Endothelial cell of umbilical vein (primary cell): ENCODE results near the gene CTSD. TPM values are rescaled to one million over a fixed set of nuclear protein-coding genes. Genes with fewer than 3 reads are reported as not detected.

ENCODE experiments used
- BruUV-seq: library from RNA; stranded (reverse); fragments of 400-500 nt; replicated peaks from 2 replicates; lab custom pipeline; 2021; lab: Mats Ljungman, UMichigan
- CTCF ChIA-PET: fragments of 300-600, 350-600 bp; sonication (Branson Sonifier 250); formaldehyde crosslinking; loops from one replicate; lab custom pipeline; 2021; ENCODE audit warnings: antibody characterized with exemption, inconsistent platforms; lab: Charles Lee
- POLR2A ChIA-PET: fragments of 300-600, 350-600 bp; sonication (Branson Sonifier 250); formaldehyde crosslinking; loops from one replicate; lab custom pipeline; 2021; ENCODE audit warnings: antibody characterized with exemption, inconsistent platforms; lab: Charles Lee
- DNase-seq: peaks from one replicate; pipeline ENCODE4 v3.0.0-alpha.2; 2011; ENCODE audit warnings: low read depth, low spot score
- FAIRE-seq: peaks from 2 replicates; lab custom pipeline; 2011; peaks lifted over from hg19 to GRCh38; lab: Jason Lieb, UNC
- H2AFZ ChIP-seq: 2 replicates; pipeline ENCODE4 v1.6.0; 2012; ENCODE audit warnings: low read depth, low read length, control low read depth, inconsistent platforms
- H3K27ac ChIP-seq: 2 replicates; pipeline ENCODE4 v1.5.1; 2011; ENCODE audit warnings: low read depth, mild to moderate bottlenecking, control low read depth, low read length, moderate library complexity; ENCODE audit not compliant: insufficient read depth
- H3K27me3 ChIP-seq, 2 experiments: 2 replicates each; pipeline versions ENCODE4 v1.6.0 to v1.6.1; 2011; ENCODE audit warnings: low read length in 2 of 2, mixed read lengths in 1 of 2; ENCODE audit not compliant: control insufficient read depth in 2 of 2, insufficient read depth in 2 of 2
- H3K36me3 ChIP-seq, 2 experiments: 2 replicates in 1 of 2; 3 replicates in 1 of 2; pipeline ENCODE4 v1.5.1; 2011; ENCODE audit warnings: low read length in 2 of 2, mild to moderate bottlenecking in 1 of 2, moderate library complexity in 1 of 2; ENCODE audit not compliant: control insufficient read depth in 2 of 2, insufficient read depth in 2 of 2; ENCODE audit errors: extremely low read depth in 1 of 2
- H3K4me1 ChIP-seq: 3 replicates; pipeline ENCODE4 v1.5.1; 2011; ENCODE audit warnings: mild to moderate bottlenecking, low read length; ENCODE audit not compliant: control insufficient read depth, insufficient read depth; ENCODE audit errors: extremely low read depth
- H3K4me2 ChIP-seq: 2 replicates; pipeline ENCODE4 v1.6.1; 2011; ENCODE audit warnings: low read length, control low read depth, mixed read lengths; ENCODE audit not compliant: insufficient read depth
- H3K4me3 ChIP-seq, 3 experiments: fragments of 200-600 bp in 1 of 3; sonication (generic), shearing (Covaris generic) in 1 of 3; replicated peaks in 1 of 3; 2 replicates each; pipeline ENCODE4 v1.5.1; 2011 to 2016; ENCODE audit warnings: control low read depth in 3 of 3, low read length in 3 of 3, mild to moderate bottlenecking in 2 of 3, inconsistent platforms in 1 of 3, low read depth in 1 of 3, moderate library complexity in 1 of 3; ENCODE audit not compliant: insufficient read depth in 1 of 3
- H3K79me2 ChIP-seq: 2 replicates; pipeline ENCODE4 v1.6.0; 2012; ENCODE audit warnings: low read length, inconsistent platforms; ENCODE audit not compliant: control insufficient read depth, insufficient read depth
- H3K9ac ChIP-seq: replicated peaks from 2 replicates; pipeline ENCODE3; 2011; ENCODE audit warnings: low read length, control low read depth; ENCODE audit not compliant: insufficient read depth; ENCODE audit errors: extremely low read depth
- H3K9me1 ChIP-seq: replicated peaks from 3 replicates; pipeline ENCODE4 v1.6.0; 2011; ENCODE audit warnings: mild to moderate bottlenecking, low read length; ENCODE audit not compliant: control insufficient read depth, insufficient read depth; ENCODE audit errors: extremely low read depth
- H3K9me3 ChIP-seq: replicated peaks from 2 replicates; pipeline ENCODE4 v1.5.1; 2012; ENCODE audit warnings: low read length, inconsistent platforms; ENCODE audit not compliant: control insufficient read depth, insufficient read depth
- H4K20me1 ChIP-seq: replicated peaks from 2 replicates; pipeline ENCODE3; 2011; ENCODE audit warnings: mild to moderate bottlenecking, low read length; ENCODE audit not compliant: control insufficient read depth, insufficient read depth; ENCODE audit errors: extremely low read depth
- EZH2 ChIP-seq: IDR thresholded peaks from 2 replicates; pipeline ENCODE4 v1.6.1; 2012; ENCODE audit warnings: borderline replicate concordance, low read depth, mild to moderate bottlenecking, moderate library complexity, low read length, inconsistent platforms; ENCODE audit not compliant: severe bottlenecking
- FOS ChIP-seq: IDR thresholded peaks from 2 replicates; pipeline ENCODE4 v1.6.1; 2011; ENCODE audit warnings: mild to moderate bottlenecking, low read length, moderate library complexity, borderline replicate concordance; ENCODE audit not compliant: insufficient read depth
- GATA2 ChIP-seq: IDR thresholded peaks from 2 replicates; pipeline ENCODE4 v1.7.0; 2011; ENCODE audit warnings: low read depth, mild to moderate bottlenecking, moderate library complexity, mixed read lengths, low read length; ENCODE audit not compliant: insufficient read length, insufficient read depth
- JUN ChIP-seq: IDR thresholded peaks from 2 replicates; pipeline ENCODE4 v1.6.1; 2011; ENCODE audit warnings: borderline replicate concordance, low read depth; ENCODE audit not compliant: insufficient read length, insufficient read depth
- MYC ChIP-seq: IDR thresholded peaks from one replicate; pipeline ENCODE4 v1.6.1; 2011; ENCODE audit warnings: mild to moderate bottlenecking, low read depth, low read length
- POLR2A ChIP-seq: IDR thresholded peaks from 2 replicates; pipeline ENCODE4 v1.6.1; 2012; ENCODE audit warnings: low read depth, mild to moderate bottlenecking, control low read depth, low read length
- POLR2AphosphoS5 ChIP-seq: IDR thresholded peaks from 2 replicates; pipeline ENCODE4 v1.6.1; 2012; ENCODE audit warnings: low read depth, mild to moderate bottlenecking, control low read depth, low read length, moderate library complexity; ENCODE audit not compliant: insufficient read depth
- dilution Hi-C: fragments of 300-500 bp; cut with MboI; formaldehyde crosslinking; loops from one replicate; pipeline ENCODE4 v1.15.0; 2019; ENCODE audit warnings: low sequenced_read_pairs; ENCODE audit not compliant: extremely low pct_ligation_motif_present
- intact Hi-C: fragments of 100-400 bp; cut with micrococcal nuclease; formaldehyde crosslinking; loops from one replicate; pipeline ENCODE4 v1.10.0; 2022
- polyA plus RNA-seq, 4 experiments: library from polyadenylated mRNA; depleted of rRNA in 3 of 4; stranded (reverse) in 3 of 4; unstranded in 1 of 4; fragments of >200 nt; gene quantifications; 2 replicates each; pipeline versions ENCODE4 v1.2.1 to v1.2.3, GENCODE V29; 2011 to 2012; ENCODE audit warnings: missing spikeins in 1 of 4
- total RNA-seq: library from RNA; stranded (reverse); gene quantifications from 2 replicates; pipeline ENCODE4 v1.2.3, GENCODE V29; 2021
- TF ChIP-seq, protein P1 (sequence below): IDR thresholded peaks from 2 replicates; pipeline ENCODE4 v1.6.1; 2011; ENCODE audit not compliant: insufficient read depth, insufficient read length
- TF ChIP-seq, protein P2 (sequence below), 2 donors: IDR thresholded peaks; 1 replicate in 1 of 2; 2 replicates in 1 of 2; pipeline ENCODE4 v1.5.1; 2011; ENCODE audit warnings: low read length in 2 of 2, mild to moderate bottlenecking in 2 of 2, moderate library complexity in 2 of 2, control low read depth in 1 of 2, inconsistent platforms in 1 of 2, low read depth in 1 of 2; ENCODE audit not compliant: insufficient read depth in 1 of 2; ENCODE audit errors: extremely low read depth in 1 of 2

The CTSD gene
- total and polyA plus RNA-seq, 2 donors (not counting 3 experiments of a cell fraction or from before 2014, with no cell fraction given): 215 to 248 TPM

DNA sequence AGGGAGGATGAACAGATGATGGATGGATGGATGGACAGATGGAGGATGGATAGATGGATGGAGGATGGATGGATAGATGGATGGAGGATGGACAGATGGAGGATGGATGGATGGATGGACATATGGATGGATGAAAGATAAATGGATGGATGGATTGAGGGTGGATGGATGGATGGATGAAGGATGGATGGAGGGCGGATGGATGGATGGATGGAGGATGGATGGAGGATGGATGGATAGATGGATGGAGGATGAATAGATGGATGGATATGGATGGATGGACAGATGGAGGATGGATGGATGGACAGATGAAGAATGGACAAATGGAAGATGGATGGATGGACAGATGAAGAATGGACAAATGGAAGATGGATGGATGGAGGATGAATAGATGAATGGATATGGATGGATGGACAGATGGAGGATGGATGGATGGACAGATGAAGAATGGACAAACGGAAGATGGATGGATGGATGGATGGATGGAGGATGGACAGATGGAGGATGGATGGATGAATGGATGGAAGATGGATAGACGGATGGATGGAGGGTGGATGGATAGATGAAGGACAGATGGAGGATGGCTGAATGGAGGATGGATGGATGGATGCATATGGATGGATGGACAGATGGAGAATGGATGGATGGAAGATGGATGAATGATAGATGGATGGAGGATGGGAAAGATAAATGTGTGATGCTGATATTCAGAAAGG, 20.7 kb downstream of the CTSD start:
- ChIA-PET POLR2A (no interaction called here), CTCF (no interaction called here)
- Histone ChIP-seq H3K27me3 (peaks cover 0 to 3% of the 10 kb centered on the region in 2 experiments), H3K9me3 (no peaks in the 10 kb centered on the region), H3K36me3 (no peaks in the 10 kb centered on the region), H3K4me2 (no peak overlapping the region), H3K4me3 (no peak overlapping the region), H3K27ac (no peak overlapping the region), H3K9me1 (no peaks in the 10 kb centered on the region), H2AFZ (no peak overlapping the region), H4K20me1 (no peaks in the 10 kb centered on the region), H3K4me1 (no peaks in the 10 kb centered on the region), H3K79me2 (no peaks in the 10 kb centered on the region), H3K9ac (no peak overlapping the region)
- no peak for FAIRE-seq
- DNase-seq: no peak
- dilution Hi-C loops: no loop called here
- TF ChIP-seq GATA2 (no peak), POLR2A (no peak), JUN (no peak), EZH2 (no peak), POLR2AphosphoS5 (no peak), FOS (no peak), MYC (no peak)
- TF ChIP-seq, protein P1, sequence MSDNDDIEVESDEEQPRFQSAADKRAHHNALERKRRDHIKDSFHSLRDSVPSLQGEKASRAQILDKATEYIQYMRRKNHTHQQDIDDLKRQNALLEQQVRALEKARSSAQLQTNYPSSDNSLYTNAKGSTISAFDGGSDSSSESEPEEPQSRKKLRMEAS: no peak
- TF ChIP-seq, protein P2, sequence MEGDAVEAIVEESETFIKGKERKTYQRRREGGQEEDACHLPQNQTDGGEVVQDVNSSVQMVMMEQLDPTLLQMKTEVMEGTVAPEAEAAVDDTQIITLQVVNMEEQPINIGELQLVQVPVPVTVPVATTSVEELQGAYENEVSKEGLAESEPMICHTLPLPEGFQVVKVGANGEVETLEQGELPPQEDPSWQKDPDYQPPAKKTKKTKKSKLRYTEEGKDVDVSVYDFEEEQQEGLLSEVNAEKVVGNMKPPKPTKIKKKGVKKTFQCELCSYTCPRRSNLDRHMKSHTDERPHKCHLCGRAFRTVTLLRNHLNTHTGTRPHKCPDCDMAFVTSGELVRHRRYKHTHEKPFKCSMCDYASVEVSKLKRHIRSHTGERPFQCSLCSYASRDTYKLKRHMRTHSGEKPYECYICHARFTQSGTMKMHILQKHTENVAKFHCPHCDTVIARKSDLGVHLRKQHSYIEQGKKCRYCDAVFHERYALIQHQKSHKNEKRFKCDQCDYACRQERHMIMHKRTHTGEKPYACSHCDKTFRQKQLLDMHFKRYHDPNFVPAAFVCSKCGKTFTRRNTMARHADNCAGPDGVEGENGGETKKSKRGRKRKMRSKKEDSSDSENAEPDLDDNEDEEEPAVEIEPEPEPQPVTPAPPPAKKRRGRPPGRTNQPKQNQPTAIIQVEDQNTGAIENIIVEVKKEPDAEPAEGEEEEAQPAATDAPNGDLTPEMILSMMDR (IDR thresholded peaks at IDR 0.05; ENCODE audit: extremely low read depth in 1 of 2, insufficient read depth in 1 of 2, low read depth in 1 of 2, low read length in 2 of 2): no peak
- BruUV-seq: no TSS peak
- intact Hi-C loops: no loop called here
